CD4-positive, alpha-beta memory T cell (primary cell): ENCODE measurements around the gene ECT2. TPM values are rescaled to one million over a fixed set of nuclear protein-coding genes. Genes with fewer than 3 reads are reported as not detected.

Experiments used
- CTCF ChIA-PET: fragments of 350-600 bp; sonication (Branson Sonifier 250); formaldehyde crosslinking; loops from one replicate; lab custom pipeline; 2021; ENCODE audit warnings: inconsistent platforms; ENCODE audit not compliant: partially characterized antibody; lab: Charles Lee
- POLR2A ChIA-PET: fragments of 350-600 bp; sonication (Branson Sonifier 250); formaldehyde crosslinking; loops from one replicate; lab custom pipeline; 2021; ENCODE audit not compliant: partially characterized antibody; lab: Charles Lee
- DNase-seq, 5 donors: peaks; one replicate each; pipeline versions ENCODE4 v3.0.0 to v3.0.0-alpha.2; 2020 to 2022; ENCODE audit warnings: mixed read lengths in 1 of 5
- H3K27ac ChIP-seq: one replicate; pipeline ENCODE4 v1.7.0; 2013; ENCODE audit warnings: low read depth, low read length
- H3K27me3 ChIP-seq: 2 replicates; pipeline ENCODE4 v1.7.0; 2013; ENCODE audit warnings: mild to moderate bottlenecking, low read length, moderate library complexity; ENCODE audit not compliant: insufficient read depth
- H3K36me3 ChIP-seq: 2 replicates; pipeline ENCODE4 v1.7.0; 2013; ENCODE audit warnings: mild to moderate bottlenecking, low read length, moderate library complexity; ENCODE audit not compliant: insufficient read depth
- H3K4me1 ChIP-seq: 2 replicates; pipeline ENCODE4 v1.7.0; 2013; ENCODE audit warnings: mild to moderate bottlenecking, low read length, moderate library complexity; ENCODE audit not compliant: insufficient read depth
- H3K4me3 ChIP-seq, 2 donors: one replicate each; pipeline ENCODE4 v1.7.0; 2013; ENCODE audit warnings: low read length in 2 of 2, mild to moderate bottlenecking in 1 of 2
- H3K9me3 ChIP-seq, 2 donors: one replicate each; pipeline ENCODE4 v1.7.0; 2013; ENCODE audit warnings: low read length in 2 of 2, control low read depth in 1 of 2; ENCODE audit not compliant: control insufficient read depth in 1 of 2
- H3K27ac Mint-ChIP-seq, 7 donors: one replicate each; pipeline ENCODE4 v1.8.0; 2020 to 2021; ENCODE audit warnings: mixed read lengths in 7 of 7, mild to moderate bottlenecking in 6 of 7, inconsistent platforms in 3 of 7, moderate library complexity in 3 of 7
- H3K27me3 Mint-ChIP-seq, 2 donors: one replicate each; pipeline ENCODE4 v1.8.0; 2020 to 2021; ENCODE audit warnings: mixed read lengths in 2 of 2
- H3K36me3 Mint-ChIP-seq, 2 donors: one replicate each; pipeline ENCODE4 v1.8.0; 2020 to 2021; ENCODE audit warnings: mixed read lengths in 2 of 2, inconsistent platforms in 1 of 2, mild to moderate bottlenecking in 1 of 2
- H3K4me1 Mint-ChIP-seq, 4 donors: one replicate each; pipeline ENCODE4 v1.8.0; 2020 to 2021; ENCODE audit warnings: mixed read lengths in 4 of 4, mild to moderate bottlenecking in 1 of 4
- H3K4me3 Mint-ChIP-seq, 8 donors: one replicate each; pipeline ENCODE4 v1.8.0; 2020 to 2021; ENCODE audit warnings: mixed read lengths in 8 of 8, mild to moderate bottlenecking in 7 of 8, moderate library complexity in 6 of 8, inconsistent platforms in 3 of 8
- H3K9me3 Mint-ChIP-seq, 8 donors: one replicate each; pipeline ENCODE4 v1.8.0; 2020 to 2021; ENCODE audit warnings: mixed read lengths in 8 of 8, mild to moderate bottlenecking in 5 of 8, inconsistent platforms in 3 of 8, moderate library complexity in 1 of 8
- intact Hi-C: fragments of 100-400 bp; cut with micrococcal nuclease; formaldehyde crosslinking; loops from one replicate; pipeline ENCODE4 v1.15.1; 2023
- polyA plus RNA-seq, 2 donors: library from polyadenylated mRNA; unstranded; fragments of 300-500 nt; fragmentation: Illumina TruSeq; gene quantifications; one replicate each; pipeline ENCODE4 v1.2.3, GENCODE V29; 2021
- total RNA-seq, 2 experiments: library from RNA; stranded (reverse); gene quantifications; one replicate each; pipeline ENCODE4 v1.2.3, GENCODE V29; 2021

ECT2 gene
- total and polyA plus RNA-seq, 4 experiments from 2014 or later, result 1.2 to 2.9 (median 2.4) TPM

DNA sequence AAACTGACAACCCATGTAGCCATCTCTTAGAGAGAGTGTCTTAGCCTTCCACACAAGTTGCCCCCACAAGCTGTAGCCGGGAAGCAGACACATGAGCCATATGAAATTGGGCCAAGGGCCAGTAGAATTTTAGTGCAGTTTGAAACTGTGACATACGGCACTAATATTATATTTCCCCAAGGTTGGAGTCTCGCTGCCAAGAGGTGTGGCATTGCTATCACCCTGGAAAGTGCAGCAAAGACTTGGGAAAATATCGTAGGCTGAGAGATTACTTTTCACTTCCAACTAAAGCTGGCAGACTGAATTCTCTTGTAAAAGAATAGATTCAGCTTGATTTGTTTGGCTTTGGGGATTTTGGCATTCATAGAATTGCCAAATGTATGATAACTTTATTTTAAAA is 89.2 kb downstream of the ECT2 start:
- H3K27me3 ChIP-seq, result no peaks in the 10 kb centered on the region
- no peak overlapping the region for H3K4me3 Mint-ChIP-seq
- POLR2A ChIA-PET, result no interaction called here

GRCh38 chr3:172840463-172840862 is 89.9 kb downstream of the ECT2 start:
- no peak overlapping the region for H3K4me3 ChIP-seq
- no peaks in the 10 kb centered on the region for H3K27me3 ChIP-seq
- Mint-ChIP-seq H3K36me3 (no peaks in the 10 kb centered on the region), H3K27ac (no peak overlapping the region), H3K27me3 (peaks cover 4 to 10% of the 10 kb centered on the region in 2 donors), H3K4me3 (no peak overlapping the region), H3K4me1 (no peaks in the 10 kb centered on the region), H3K9me3 (peaks cover 0 to 2% (median 0%) of the 10 kb centered on the region in 8 donors)
- no peak overlapping the region for H3K27ac ChIP-seq
- no peaks in the 10 kb centered on the region for H3K4me1 ChIP-seq
- ChIA-PET CTCF (interaction anchor here (1.3 kb wide), 1 partner anchor 11 kb away, joined by 4 read pairs; no protein-coding TSS in a partner anchor), POLR2A (no interaction called here)
- intact Hi-C loops, result no loop called here
- no peaks in the 10 kb centered on the region for H3K9me3 ChIP-seq
- H3K36me3 ChIP-seq, result no peaks in the 10 kb centered on the region
- DNase-seq, result no peak

More for the DNA sequence above, 89.2 kb downstream of the ECT2 start:
- peaks cover 0 to 2% (median 0%) of the 10 kb centered on the region in 8 donors for H3K9me3 Mint-ChIP-seq
- peaks cover 4 to 10% of the 10 kb centered on the region in 2 donors for H3K27me3 Mint-ChIP-seq
- H3K4me1 Mint-ChIP-seq, result no peaks in the 10 kb centered on the region
- no peak for DNase-seq
- H3K9me3 ChIP-seq, result no peaks in the 10 kb centered on the region
- CTCF ChIA-PET, result interaction anchor here (1.1 to 1.3 kb wide), 2 partner anchors 10 to 12 kb away, joined by 3 to 4 read pairs; no protein-coding TSS in a partner anchor
- H3K36me3 Mint-ChIP-seq, result no peaks in the 10 kb centered on the region
- intact Hi-C loops, result no loop called here
- H3K27ac ChIP-seq, result no peak overlapping the region
- no peak overlapping the region for H3K27ac Mint-ChIP-seq
- no peaks in the 10 kb centered on the region for H3K4me1 ChIP-seq
- no peaks in the 10 kb centered on the region for H3K36me3 ChIP-seq
- H3K4me3 ChIP-seq, result no peak overlapping the region

DNA sequence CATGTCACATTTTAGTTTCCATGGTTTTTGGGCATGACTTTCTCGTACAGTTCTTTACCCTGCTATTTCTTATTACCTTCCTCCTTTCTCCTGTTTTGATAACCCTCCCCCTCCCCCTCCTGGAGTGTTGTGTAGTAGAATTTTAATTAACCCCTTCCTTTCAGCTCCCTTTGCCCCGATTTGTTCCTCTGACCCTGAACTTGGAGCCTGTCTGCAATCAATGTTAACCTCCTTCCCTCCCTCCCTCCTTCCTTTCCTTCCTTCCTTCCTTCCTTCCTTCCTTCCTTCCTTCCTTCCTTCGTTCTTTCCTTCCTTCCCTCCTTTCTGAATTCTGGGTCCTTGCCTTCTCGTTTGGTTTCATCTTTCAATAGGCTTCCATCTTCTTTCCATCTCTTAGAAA is 90.4 kb downstream of the ECT2 start:
- Histone ChIP-seq H3K36me3 (no peaks in the 10 kb centered on the region), H3K9me3 (no peaks in the 10 kb centered on the region), H3K27ac (no peak overlapping the region), H3K27me3 (no peaks in the 10 kb centered on the region), H3K4me3 (no peak overlapping the region), H3K4me1 (no peaks in the 10 kb centered on the region)
- Mint-ChIP-seq H3K4me1 (no peaks in the 10 kb centered on the region), H3K4me3 (no peak overlapping the region), H3K27ac (no peak overlapping the region), H3K27me3 (peaks cover 1 to 11% of the 10 kb centered on the region in 2 donors), H3K36me3 (no peaks in the 10 kb centered on the region), H3K9me3 (peaks cover 0 to 2% (median 0%) of the 10 kb centered on the region in 8 donors)
- no peak for DNase-seq
- intact Hi-C loops, result no loop called here
- CTCF ChIA-PET, result no interaction called here
- POLR2A ChIA-PET, result no interaction called here

DNA sequence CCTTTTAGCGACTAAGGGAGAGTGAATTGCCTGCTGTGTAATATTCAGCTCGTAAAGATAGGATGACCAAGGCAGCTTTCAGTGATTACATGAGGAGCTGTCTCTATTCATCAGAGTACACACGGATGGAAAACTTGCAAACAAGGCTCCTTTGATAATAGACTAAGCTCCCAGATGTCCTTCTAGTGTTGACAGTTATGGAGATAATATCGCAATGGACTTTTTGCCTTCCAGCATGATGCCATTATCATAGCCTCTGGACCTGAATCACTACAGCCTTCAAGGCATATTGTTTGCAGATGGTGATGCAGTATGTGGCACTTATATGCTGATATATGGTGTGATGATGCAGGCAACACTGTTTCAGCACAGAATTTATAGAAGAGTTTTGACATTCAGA is 93.9 kb downstream of the ECT2 start:
- CTCF ChIA-PET, result no interaction called here
- intact Hi-C loops, result no loop called here
- no peaks in the 10 kb centered on the region for H3K4me1 Mint-ChIP-seq
- H3K27me3 Mint-ChIP-seq, result peaks cover 3 to 12% of the 10 kb centered on the region in 2 donors
- H3K36me3 Mint-ChIP-seq, result no peaks in the 10 kb centered on the region
- no peaks in the 10 kb centered on the region for H3K36me3 ChIP-seq
- DNase-seq, result no peak
- POLR2A ChIA-PET, result no interaction called here
- H3K4me3 Mint-ChIP-seq, result no peak overlapping the region
- H3K27ac Mint-ChIP-seq, result no peak overlapping the region
- H3K27me3 ChIP-seq, result no peaks in the 10 kb centered on the region
- H3K9me3 Mint-ChIP-seq, result peaks cover 0 to 2% (median 0%) of the 10 kb centered on the region in 8 donors
- H3K9me3 ChIP-seq, result no peaks in the 10 kb centered on the region
- no peak overlapping the region for H3K27ac ChIP-seq
- no peaks in the 10 kb centered on the region for H3K4me1 ChIP-seq
- H3K4me3 ChIP-seq, result no peak overlapping the region

GRCh38 chr3:172846103-172846561 is 95.6 kb downstream of the ECT2 start:
- no peaks in the 10 kb centered on the region for H3K9me3 ChIP-seq
- Mint-ChIP-seq H3K27ac (no peak overlapping the region), H3K9me3 (peaks cover 0 to 2% (median 0%) of the 10 kb centered on the region in 8 donors), H3K4me3 (no peak overlapping the region), H3K27me3 (peaks cover 5 to 16% of the 10 kb centered on the region in 2 donors), H3K36me3 (no peaks in the 10 kb centered on the region), H3K4me1 (no peaks in the 10 kb centered on the region)
- POLR2A ChIA-PET, result no interaction called here
- intact Hi-C loops, result no loop called here
- H3K4me3 ChIP-seq, result no peak overlapping the region
- CTCF ChIA-PET, result interaction anchor here (0.8 kb wide), 1 partner anchor 12 kb away, joined by 4 read pairs; no protein-coding TSS in a partner anchor
- H3K27me3 ChIP-seq, result no peaks in the 10 kb centered on the region
- no peaks in the 10 kb centered on the region for H3K4me1 ChIP-seq
- H3K27ac ChIP-seq, result no peak overlapping the region
- no peak for DNase-seq
- H3K36me3 ChIP-seq, result no peaks in the 10 kb centered on the region

- ChIA-PET CTCF (interaction anchor here (0.8 kb wide), 1 partner anchor 13 kb away, joined by 4 read pairs; no protein-coding TSS in a partner anchor), POLR2A (no interaction called here)
- Histone ChIP-seq H3K36me3 (no peaks in the 10 kb centered on the region), H3K4me1 (no peaks in the 10 kb centered on the region), H3K27ac (no peak overlapping the region), H3K9me3 (no peaks in the 10 kb centered on the region), H3K4me3 (no peak overlapping the region), H3K27me3 (no peaks in the 10 kb centered on the region)
- Mint-ChIP-seq H3K27me3 (peaks cover 4 to 16% of the 10 kb centered on the region in 2 donors), H3K4me3 (no peak overlapping the region), H3K4me1 (no peaks in the 10 kb centered on the region), H3K36me3 (no peaks in the 10 kb centered on the region), H3K9me3 (peaks cover 0 to 2% (median 0%) of the 10 kb centered on the region in 8 donors), H3K27ac (no peak overlapping the region)
- intact Hi-C loops, result no loop called here
- DNase-seq, result no peak
These were observed 96.2 kb downstream of the ECT2 start for GRCh38 chr3:172846706-172847105.

GRCh38 chr3:172847292-172847691 is 96.8 kb downstream of the ECT2 start:
- Mint-ChIP-seq H3K36me3 (no peaks in the 10 kb centered on the region), H3K4me3 (no peak overlapping the region), H3K27me3 (peaks cover 4 to 13% of the 10 kb centered on the region in 2 donors), H3K9me3 (peaks cover 0 to 2% (median 0%) of the 10 kb centered on the region in 8 donors), H3K4me1 (no peaks in the 10 kb centered on the region), H3K27ac (no peak overlapping the region)
- Histone ChIP-seq H3K4me1 (no peaks in the 10 kb centered on the region), H3K9me3 (no peaks in the 10 kb centered on the region), H3K27me3 (no peaks in the 10 kb centered on the region), H3K36me3 (no peaks in the 10 kb centered on the region), H3K4me3 (no peak overlapping the region), H3K27ac (no peak overlapping the region)
- DNase-seq, result no peak
- intact Hi-C loops, result no loop called here
- POLR2A ChIA-PET, result no interaction called here
- CTCF ChIA-PET, result no interaction called here
